Measurements from ENCODE around the gene CDK14. TPM values are rescaled to one million over a fixed set of nuclear protein-coding genes. Genes with fewer than 3 reads are reported as not detected.

The CDK14 gene
- total and polyA plus RNA-seq, 2 of the 8 experiments (the other 6 are each of a cell fraction or from before 2014, with no cell fraction given): 5.5 to 47.3 TPM

DNA sequence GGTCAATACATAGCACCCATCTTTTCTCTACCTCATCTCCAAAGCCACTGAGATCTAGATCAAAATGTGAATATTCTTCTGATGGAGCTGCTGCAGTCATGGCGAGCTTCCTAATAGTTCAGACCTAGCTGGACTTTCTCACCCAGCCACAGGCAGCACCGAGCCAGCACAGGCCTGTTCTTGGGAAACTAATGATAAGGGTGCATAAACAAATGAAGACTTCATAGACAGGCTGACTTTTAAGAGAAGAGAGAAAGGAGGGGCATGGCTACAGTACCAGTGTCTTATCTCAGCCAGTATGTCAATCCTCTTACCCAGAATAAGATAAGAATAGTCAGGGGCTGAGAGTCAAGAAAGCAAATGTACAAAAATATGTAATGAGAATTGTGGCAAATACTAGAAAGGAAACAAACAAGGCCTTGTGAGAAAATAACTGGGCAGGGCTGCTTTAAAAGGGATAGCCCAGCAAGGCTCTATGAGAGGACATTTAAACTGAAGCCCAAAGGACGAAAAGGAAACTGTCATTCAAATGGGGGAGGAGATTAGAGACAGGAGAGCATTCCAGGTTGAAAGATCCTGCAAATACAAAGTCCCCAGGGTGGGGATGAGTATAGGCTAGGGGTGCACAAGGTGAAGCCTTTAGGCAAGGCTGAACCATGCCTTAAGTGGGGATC lies 21.8 kb upstream of the CDK14 start (continued):
- TF ChIP-seq SUZ12 (IDR thresholded peaks at IDR 0.05; ENCODE audit: low read length): no peak
